AG09309 (cell line): ENCODE results near the gene AXL.

ENCODE experiments used
- DNase-seq: peaks from one replicate; pipeline ENCODE4 v3.0.0-alpha.2; 2010; ENCODE audit warnings: low read depth
- H3K4me3 ChIP-seq: 2 replicates; pipeline ENCODE4 v1.5.1; 2011; ENCODE audit warnings: mild to moderate bottlenecking, low read depth, low read length, moderate library complexity; ENCODE audit not compliant: control insufficient read depth
- TF ChIP-seq, protein P1 (sequence below): IDR thresholded peaks from 2 replicates; pipeline ENCODE4 v1.5.1; 2011; ENCODE audit warnings: mild to moderate bottlenecking, low read depth, low read length, inconsistent platforms; ENCODE audit not compliant: insufficient read depth, control insufficient read depth; ENCODE audit errors: missing control alignments

Gene AXL

DNA sequence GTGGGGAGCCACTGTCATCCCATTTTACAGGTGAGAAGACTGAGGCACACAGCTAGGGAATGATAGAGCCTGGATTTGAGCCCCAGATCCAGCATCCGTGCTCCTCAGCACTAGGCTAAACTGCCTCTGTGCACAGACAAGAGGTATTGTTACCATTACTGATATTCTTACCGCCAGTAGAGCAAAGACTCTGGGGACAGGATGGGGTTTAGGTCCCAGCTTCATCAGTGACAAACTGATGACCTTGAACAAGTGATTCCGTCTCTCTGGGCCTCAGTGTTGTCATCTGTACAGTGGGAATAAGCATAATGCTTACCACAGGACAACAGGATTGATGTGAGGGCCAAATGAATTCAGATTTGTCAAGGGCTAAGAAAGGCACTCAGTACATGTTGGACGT lies 16.5 kb downstream of the AXL start:
- DNase-seq = no peak
- H3K4me3 ChIP-seq = no peak overlapping the region
- TF ChIP-seq, protein P1, sequence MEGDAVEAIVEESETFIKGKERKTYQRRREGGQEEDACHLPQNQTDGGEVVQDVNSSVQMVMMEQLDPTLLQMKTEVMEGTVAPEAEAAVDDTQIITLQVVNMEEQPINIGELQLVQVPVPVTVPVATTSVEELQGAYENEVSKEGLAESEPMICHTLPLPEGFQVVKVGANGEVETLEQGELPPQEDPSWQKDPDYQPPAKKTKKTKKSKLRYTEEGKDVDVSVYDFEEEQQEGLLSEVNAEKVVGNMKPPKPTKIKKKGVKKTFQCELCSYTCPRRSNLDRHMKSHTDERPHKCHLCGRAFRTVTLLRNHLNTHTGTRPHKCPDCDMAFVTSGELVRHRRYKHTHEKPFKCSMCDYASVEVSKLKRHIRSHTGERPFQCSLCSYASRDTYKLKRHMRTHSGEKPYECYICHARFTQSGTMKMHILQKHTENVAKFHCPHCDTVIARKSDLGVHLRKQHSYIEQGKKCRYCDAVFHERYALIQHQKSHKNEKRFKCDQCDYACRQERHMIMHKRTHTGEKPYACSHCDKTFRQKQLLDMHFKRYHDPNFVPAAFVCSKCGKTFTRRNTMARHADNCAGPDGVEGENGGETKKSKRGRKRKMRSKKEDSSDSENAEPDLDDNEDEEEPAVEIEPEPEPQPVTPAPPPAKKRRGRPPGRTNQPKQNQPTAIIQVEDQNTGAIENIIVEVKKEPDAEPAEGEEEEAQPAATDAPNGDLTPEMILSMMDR = no peak

DNA sequence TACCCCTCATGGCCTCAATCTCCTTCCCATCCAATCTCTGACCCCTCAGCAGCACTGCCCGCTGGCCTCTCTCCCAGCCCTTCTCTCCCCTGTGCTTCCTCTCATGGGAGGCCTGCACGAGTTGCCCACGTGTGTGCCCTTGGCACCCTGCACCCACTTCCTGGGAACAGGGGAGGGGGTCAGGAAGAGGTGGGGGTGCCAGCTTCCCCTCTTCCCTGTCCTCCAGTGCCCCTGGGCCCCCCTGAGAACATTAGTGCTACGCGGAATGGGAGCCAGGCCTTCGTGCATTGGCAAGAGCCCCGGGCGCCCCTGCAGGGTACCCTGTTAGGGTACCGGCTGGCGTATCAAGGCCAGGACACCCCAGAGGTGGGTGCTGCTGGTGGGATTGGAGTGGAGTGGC lies 19.2 kb downstream of the AXL start:
- H3K4me3 ChIP-seq = no peak overlapping the region
- DNase-seq = no peak
- TF ChIP-seq, protein P1 = no peak

DNA sequence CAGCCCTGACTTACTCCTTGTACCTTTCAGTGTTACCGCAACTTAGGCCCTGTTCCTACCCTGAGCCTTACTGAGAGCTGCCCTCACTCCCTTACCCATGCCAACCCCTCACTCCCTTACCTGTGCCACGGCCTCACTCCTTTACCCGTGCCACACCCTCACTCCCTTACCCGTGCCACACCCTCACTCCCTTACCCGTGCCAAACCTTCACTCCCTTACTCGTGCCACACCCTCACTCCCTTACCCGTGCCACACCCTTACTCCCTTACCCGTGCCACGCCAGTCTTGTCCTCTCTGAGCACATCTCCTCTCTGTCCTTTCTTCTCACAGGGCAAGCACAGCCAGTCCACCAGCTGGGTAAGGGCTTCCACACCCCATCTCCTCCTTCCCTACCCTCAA lies 20.3 kb downstream of the AXL start:
- H3K4me3 ChIP-seq = no peak overlapping the region
- DNase-seq = no peak
- TF ChIP-seq, protein P1 = no peak

DNA sequence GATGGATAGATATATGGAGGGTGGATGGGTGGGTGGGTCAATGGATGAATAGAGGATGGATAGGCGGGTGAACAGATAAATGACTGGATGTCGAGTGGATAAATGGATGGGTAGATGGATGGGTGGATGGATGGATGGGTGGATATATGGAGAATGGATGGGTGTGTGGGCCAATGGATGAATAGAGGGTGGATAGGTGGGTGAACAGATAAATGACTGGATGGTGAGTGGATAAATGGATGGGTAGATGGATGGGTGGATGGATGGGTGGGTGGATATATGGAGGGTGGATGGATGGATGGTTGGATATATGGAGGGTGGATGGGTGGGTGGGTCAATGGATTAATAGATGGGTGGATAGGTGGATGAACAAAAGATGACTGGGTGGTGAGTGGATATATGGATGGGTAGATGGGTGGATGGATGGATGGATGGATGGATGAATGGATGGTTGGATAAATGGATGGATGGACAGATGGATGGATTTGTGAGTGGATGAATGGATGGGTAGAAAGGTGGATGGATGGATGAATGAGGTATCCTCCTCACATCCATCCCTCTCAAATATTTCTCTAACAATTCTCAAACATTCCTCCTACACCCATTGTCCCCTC lies 21.0 kb downstream of the AXL start:
- TF ChIP-seq, protein P1 = no peak
- DNase-seq = no peak
- no peak overlapping the region for H3K4me3 ChIP-seq

DNA sequence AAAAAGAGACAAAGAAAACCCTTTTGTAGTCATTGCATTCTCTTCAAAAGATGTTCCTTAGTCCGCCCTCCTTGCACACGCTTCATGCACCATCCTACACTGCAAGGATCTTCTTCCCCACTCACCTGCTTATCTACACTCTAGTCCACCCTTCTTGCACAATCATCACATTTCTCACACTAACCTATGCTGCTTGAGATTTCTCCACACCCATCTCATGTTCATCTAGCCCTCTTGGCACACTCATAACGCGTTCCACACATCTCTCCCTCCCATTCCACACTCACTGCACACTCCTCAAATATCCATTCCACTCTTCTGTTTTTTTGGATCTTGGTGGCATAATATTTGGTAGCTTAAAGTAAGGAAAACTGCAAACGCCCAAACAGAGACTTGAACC lies 22.8 kb downstream of the AXL start:
- TF ChIP-seq, protein P1 = no peak
- no peak for DNase-seq

DNA sequence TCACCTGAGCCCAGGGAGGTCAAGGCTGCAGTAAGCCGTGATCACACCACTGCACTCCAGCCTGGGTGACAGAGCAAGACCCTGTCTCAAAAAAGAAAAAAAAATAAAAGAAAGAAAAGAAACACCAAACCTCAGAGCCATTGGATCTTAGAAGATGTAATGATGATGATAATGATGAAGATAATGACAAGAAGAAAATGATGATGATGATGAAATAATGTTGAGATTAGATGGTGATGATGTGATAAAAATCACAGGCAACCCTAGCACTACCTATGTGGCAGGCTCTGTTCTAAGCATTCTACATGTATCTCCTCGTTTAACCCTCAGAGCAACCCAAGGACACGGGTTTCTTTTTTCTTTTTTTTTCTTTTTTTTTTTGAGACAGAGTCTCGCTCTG lies 25.1 kb downstream of the AXL start:
- TF ChIP-seq, protein P1 = no peak
- DNase-seq = no peak
- no peak overlapping the region for H3K4me3 ChIP-seq

More for the DNA sequence above, 22.8 kb downstream of the AXL start:
- H3K4me3 ChIP-seq = no peak overlapping the region

DNA sequence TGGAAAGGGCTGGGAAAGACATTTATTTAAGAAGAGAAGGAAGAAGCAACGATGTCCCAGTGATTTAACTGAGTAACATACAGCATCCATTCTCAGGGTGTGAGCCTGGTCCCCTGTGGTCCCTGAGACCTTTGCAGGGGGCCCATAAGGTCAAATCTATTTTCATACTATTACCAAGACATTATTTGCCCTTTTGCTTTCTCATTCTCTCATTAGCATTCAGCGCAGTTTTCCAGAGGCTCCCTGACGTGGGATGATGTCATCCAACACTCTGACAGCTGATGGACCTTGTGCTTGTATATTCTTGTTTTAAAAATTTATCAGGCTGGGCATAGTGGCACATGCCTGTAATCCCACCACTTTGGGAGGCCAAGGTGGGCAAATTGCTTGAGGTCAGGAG lies 26.8 kb downstream of the AXL start:
- TF ChIP-seq, protein P1 = no peak
- H3K4me3 ChIP-seq = no peak overlapping the region

More for the DNA sequence above, 26.8 kb downstream of the AXL start:
- DNase-seq = no peak
